OCI-LY7 (cell line): Measurements from ENCODE around the gene CERS4. TPM values are rescaled to one million over a fixed set of nuclear protein-coding genes. Genes with fewer than 3 reads are reported as not detected.

ENCODE experiments used
- BruUV-seq: library from RNA; stranded (reverse); fragments of 400-500 nt; replicated peaks from 2 replicates; lab custom pipeline; 2021; lab: Mats Ljungman, UMichigan
- CTCF ChIA-PET: fragments of 300-600 bp; sonication (Branson Sonifier 250); formaldehyde crosslinking; loops from one replicate; lab custom pipeline; 2022; ENCODE audit warnings: antibody characterized with exemption; ENCODE audit not compliant: unreplicated experiment; lab: Charles Lee
- POLR2A ChIA-PET: fragments of 300-600 bp; sonication (Branson Sonifier 250); formaldehyde crosslinking; loops from one replicate; lab custom pipeline; 2022; ENCODE audit warnings: antibody characterized with exemption; lab: Charles Lee
- DNase-seq: peaks from one replicate; pipeline ENCODE4 v3.0.0-alpha.2; 2015; ENCODE audit warnings: low spot score
- H2AFZ ChIP-seq: fragments of 200-600 bp; sonication (generic), shearing (Covaris generic); 2 replicates; pipeline ENCODE4 v1.6.1; 2014; ENCODE audit warnings: mild to moderate bottlenecking, antibody characterized with exemption, low read length, moderate library complexity
- H3K27ac ChIP-seq: fragments of 200-600 bp; sonication (generic); 2 replicates; pipeline ENCODE4 v1.5.1; 2014; ENCODE audit warnings: mixed run types, low read depth, mild to moderate bottlenecking, moderate library complexity, low read length, inconsistent platforms; ENCODE audit not compliant: poor library complexity, severe bottlenecking
- H3K36me3 ChIP-seq: fragments of 200-600 bp; sonication (generic); 2 replicates; pipeline ENCODE4 v1.6.1; 2014; ENCODE audit warnings: mild to moderate bottlenecking, antibody characterized with exemption, low read length, moderate library complexity, mixed read lengths; ENCODE audit not compliant: insufficient read depth
- H3K4me1 ChIP-seq: fragments of 200-600 bp; sonication (generic); 2 replicates; pipeline ENCODE4 v1.5.1; 2014; ENCODE audit warnings: mild to moderate bottlenecking, low read length; ENCODE audit not compliant: insufficient read depth, poor library complexity, severe bottlenecking
- H3K4me2 ChIP-seq: fragments of 200-600 bp; sonication (generic); 2 replicates; pipeline ENCODE4 v1.6.1; 2014; ENCODE audit warnings: mild to moderate bottlenecking, low read length
- H3K4me3 ChIP-seq: fragments of 200-600 bp; sonication (generic); 2 replicates; pipeline ENCODE4 v1.5.1; 2014; ENCODE audit warnings: mild to moderate bottlenecking, low read depth, low read length; ENCODE audit not compliant: poor library complexity, severe bottlenecking
- H3K79me2 ChIP-seq: fragments of 200-600 bp; sonication (generic); 2 replicates; pipeline ENCODE4 v1.6.1; 2016; ENCODE audit warnings: low read depth, mild to moderate bottlenecking, low read length, moderate library complexity, mixed read lengths; ENCODE audit not compliant: insufficient read depth
- H3K9me2 ChIP-seq: fragments of 200-600 bp; sonication (generic); 2 replicates; pipeline ENCODE4 v1.6.1; 2016; ENCODE audit warnings: mild to moderate bottlenecking, low read length, mixed read lengths; ENCODE audit not compliant: insufficient read depth
- H3K9me3 ChIP-seq: fragments of 200-600 bp; sonication (generic); 2 replicates; pipeline ENCODE4 v1.6.1; 2014; ENCODE audit warnings: mild to moderate bottlenecking, mixed run types, low read length, mixed read lengths
- H4K20me1 ChIP-seq: fragments of 200-600 bp; sonication (generic); 2 replicates; pipeline ENCODE4 v1.6.1; 2014; ENCODE audit warnings: mild to moderate bottlenecking, antibody characterized with exemption, low read length, moderate library complexity, mixed read lengths; ENCODE audit not compliant: insufficient read depth
- CTCF ChIP-seq: fragments of 200-600 bp; sonication (generic); conservative IDR thresholded peaks from 2 replicates; pipeline ENCODE4 v1.5.1; 2014; ENCODE audit warnings: mild to moderate bottlenecking, antibody characterized with exemption, low read length, moderate library complexity, mixed read lengths
- EZH2phosphoT487 ChIP-seq: fragments of 200-600 bp; sonication (generic); IDR thresholded peaks from 2 replicates; pipeline ENCODE4 v1.6.1; 2018; ENCODE audit warnings: low read depth, borderline replicate concordance, mild to moderate bottlenecking, mixed run types, antibody characterized with exemption, low read length, moderate library complexity, mixed read lengths
- intact Hi-C: fragments of 100-400 bp; cut with micrococcal nuclease; formaldehyde crosslinking; loops from one replicate; pipeline ENCODE4 v1.10.0; 2022; ENCODE audit not compliant: unreplicated experiment
- total RNA-seq, 2 experiments: library from RNA; depleted of rRNA in 1 of 2; stranded (reverse); fragments of >200 nt in 1 of 2; shearing (Covaris generic) in 1 of 2; gene quantifications; 2 replicates each; pipeline ENCODE4 v1.2.3, GENCODE V29; 2014 to 2022

Gene CERS4
- total RNA-seq, 2 experiments from 2014 or later = 36.8 to 54.9 TPM

GRCh38 chr19:8307400-8307964 is 98.3 kb downstream of the CERS4 start:
- Histone ChIP-seq H2AFZ (peak overlapping the region; percentile 11; the same call in 1 of the 2 replicates), H3K27ac (peak overlapping the region; percentile 56), H3K9me2 (no peaks in the 10 kb centered on the region), H3K4me2 (peak overlapping the region; percentile 88), H3K9me3 (no peaks in the 10 kb centered on the region), H4K20me1 (no peaks in the 10 kb centered on the region), H3K4me3 (peak overlapping the region; percentile 77), H3K79me2 (peaks cover 22% of the 10 kb centered on the region; the same call in 1 of the 2 replicates), H3K36me3 (peaks cover 62% of the 10 kb centered on the region), H3K4me1 (peaks cover 19% of the 10 kb centered on the region)
- ChIA-PET POLR2A (interaction anchor here (0.7 kb wide), 2 partner anchors 75 to 536 kb away, joined by 3 read pairs; no protein-coding TSS in a partner anchor), CTCF (no interaction called here)
- no peak for TF ChIP-seq EZH2phosphoT487
- peak; percentile 34; the same call in 1 of the 2 replicates for TF ChIP-seq CTCF
- peak; percentile 37 for DNase-seq
- intact Hi-C loops = no loop called here
- no TSS peak for BruUV-seq

- peak within 1 kb of the TSS; percentile 56 for H3K27ac ChIP-seq
- intact Hi-C loops = no loop called here
- H3K9me2 ChIP-seq = no peaks in the 10 kb centered on the region
- no peaks in the 10 kb centered on the region for H4K20me1 ChIP-seq
- H3K79me2 ChIP-seq = peaks cover 22% of the 10 kb centered on the region; the same call in 1 of the 2 replicates
- peak within 1 kb of the TSS; percentile 88 for H3K4me2 ChIP-seq
- DNase-seq = peak; percentile 90
- TF ChIP-seq EZH2phosphoT487 (no peak), CTCF (no peak)
- peak within 1 kb of the TSS; percentile 77 for H3K4me3 ChIP-seq
- ChIA-PET CTCF (no interaction called here), POLR2A (no interaction called here)
- H2AFZ ChIP-seq = peak within 1 kb of the TSS; percentile 11; the same call in 1 of the 2 replicates
- BruUV-seq = no TSS peak
- no peaks in the 10 kb centered on the region for H3K9me3 ChIP-seq
- peaks cover 62% of the 10 kb centered on the region for H3K36me3 ChIP-seq
- peaks cover 19% of the 10 kb centered on the region for H3K4me1 ChIP-seq
Measured at GRCh38 chr19:8307965-8308866, 99.0 kb downstream of the CERS4 start, which contains the start of gene CD320. CD320 (minus strand) TSS chr19:8308358; CDS start chr19:8308290, 68 bp downstream.
